Activated CD4-positive, alpha-beta T cell treated with anti-CD3 and anti-CD28 coated beads, Interleukin-2, amount 50 U/mL, for 4 hours (primary cell): ENCODE results near the gene SLC24A4.

Experiments used
- DNase-seq, 2 experiments: peaks; one replicate each; pipeline ENCODE4 v3.0.0-alpha.2; 2020

Gene SLC24A4

DNA sequence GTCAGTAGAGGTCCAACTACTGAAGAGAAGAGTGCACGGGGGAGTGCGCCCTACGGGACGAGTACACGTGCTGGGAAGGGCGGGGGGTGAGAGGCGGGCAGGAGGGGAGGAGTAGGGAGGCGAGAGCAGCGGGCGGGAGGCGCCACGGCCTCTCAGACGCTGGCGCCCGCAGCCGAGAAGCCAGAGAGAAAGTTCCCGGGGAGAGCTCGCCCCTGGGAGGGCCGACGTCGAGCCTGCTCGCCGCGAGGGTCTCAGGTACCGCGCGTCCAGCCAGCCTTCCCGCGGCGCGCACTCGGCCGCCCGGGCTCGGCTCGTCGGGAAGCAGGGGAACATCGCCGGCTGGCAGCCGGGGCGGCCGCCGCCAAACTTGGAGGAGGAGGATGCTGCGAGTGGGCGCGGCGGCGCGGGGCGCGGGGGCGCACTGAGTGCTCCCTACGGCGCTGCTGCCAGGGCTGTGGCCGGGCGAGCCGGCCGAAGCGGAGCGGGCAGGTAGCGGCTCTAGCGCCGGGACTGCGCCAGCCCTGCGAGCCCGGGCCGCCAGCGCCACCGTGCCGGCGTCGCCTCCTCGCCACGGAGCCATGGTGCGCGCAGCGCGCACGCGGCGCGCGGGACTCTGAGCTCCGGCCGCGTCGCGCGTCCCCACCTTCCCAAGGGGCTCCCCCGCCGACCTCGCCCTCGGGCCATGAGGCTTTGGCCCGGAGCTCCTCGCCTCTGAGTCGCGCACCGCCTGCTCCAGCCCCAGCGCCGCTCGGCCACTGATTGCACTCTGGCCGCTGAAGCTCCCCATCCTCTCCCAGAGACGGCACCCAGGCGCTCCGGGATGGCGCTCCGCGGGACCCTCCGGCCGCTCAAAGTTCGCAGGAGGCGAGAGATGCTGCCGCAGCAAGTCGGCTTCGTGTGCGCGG lies at the start of gene SLC24A4:
Gene SLC24A4, plus strand, starts transcription at position 155 of the 905 bp plus-strand sequence. Its CDS starts 666 bp downstream, at position 821.
- DNase-seq = no peak

DNA sequence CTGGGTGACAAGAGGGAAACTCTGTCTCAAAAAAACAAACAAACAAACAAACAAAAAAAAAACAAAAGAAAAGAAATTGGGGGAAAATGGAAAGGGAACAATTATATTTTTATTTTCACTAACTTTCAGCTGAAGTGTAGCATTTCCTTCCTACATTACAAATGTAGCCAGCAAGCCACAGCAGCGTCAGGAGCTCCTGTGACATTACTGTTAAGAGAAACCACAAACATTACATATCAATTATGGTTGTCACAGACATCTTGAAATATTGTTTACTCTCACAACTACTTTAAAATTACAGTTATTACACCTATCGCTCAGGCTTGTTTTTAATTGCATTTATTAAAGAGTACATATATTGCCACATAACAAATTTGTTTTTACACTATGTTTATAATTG lies 49.8 kb upstream of the SLC24A4 start:
- DNase-seq = no peak

DNA sequence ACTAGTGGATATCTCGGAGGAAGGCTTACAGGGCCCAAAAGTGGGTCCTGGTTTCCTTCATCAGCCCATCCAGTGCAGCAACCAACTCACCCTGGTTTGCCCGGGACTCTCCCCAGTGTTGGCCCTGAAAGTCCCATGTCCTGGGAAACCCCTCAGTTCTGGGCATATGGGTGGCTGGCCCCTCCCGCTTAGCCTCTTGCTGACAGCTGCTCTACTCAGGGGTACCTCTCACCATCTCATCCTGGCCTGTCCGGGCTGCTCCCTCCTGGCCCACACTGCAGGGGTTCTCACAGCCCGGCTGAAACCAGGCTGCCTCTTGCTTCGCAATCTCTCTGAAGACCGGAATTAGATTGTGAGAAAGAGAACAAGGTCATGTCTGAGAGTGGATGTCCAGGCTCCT lies 48.9 kb upstream of the SLC24A4 start:
- no peak for DNase-seq

DNA sequence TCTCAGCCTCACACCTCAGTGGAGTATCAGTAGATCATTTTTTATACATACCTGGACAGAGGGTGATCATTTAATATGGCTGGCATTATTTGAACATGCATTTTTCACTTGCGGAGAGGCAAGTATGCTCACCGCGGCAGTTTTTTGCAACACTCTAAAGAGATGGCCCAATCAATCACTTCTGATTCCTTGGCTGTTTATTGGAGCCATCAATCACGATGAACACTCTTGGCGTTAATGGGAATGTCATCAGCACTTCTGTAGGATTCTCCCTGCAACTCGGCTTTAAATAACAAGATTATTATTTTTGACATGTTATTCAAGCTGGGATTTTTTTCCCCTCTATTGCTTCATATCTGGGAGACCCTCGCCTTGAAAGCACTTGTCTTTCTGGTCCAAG lies 46.9 kb upstream of the SLC24A4 start:
- no peak for DNase-seq

GRCh38 chr14:92277031-92277430 lies 45.9 kb upstream of the SLC24A4 start:
- DNase-seq = no peak

DNA sequence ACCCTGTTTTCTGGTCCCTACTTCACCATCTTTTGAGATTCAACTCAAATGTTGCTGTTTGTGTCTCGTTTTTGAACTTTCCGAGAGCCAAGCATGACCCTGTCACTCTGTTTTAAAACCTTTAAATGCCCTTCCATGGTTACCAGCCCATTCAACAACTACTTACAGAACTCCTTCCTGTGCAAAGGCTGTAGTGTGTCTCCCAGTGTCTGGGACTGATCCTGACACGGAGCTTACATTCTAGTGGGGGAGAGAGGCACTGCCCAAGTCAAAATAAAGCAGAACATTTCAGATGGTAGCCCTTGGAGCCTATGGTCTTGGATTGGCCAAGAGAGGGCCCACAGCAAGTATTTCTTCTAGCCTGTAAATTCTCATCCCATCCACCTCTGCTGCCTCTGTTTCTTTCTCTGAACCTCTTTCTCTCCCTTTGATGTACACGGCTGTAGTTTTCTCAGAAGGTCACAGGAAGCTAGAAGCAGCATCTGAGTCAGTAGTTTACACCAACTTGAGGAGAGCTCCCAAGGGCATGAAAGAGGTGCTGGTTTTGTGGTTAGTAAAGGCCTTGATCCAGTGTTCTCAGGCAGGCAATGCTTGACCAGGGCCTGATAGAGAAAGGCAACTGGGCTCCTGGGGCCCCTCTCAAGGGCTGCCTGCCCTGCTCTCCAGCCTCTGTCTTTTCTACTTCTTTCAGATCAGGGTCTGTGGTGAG lies 42.3 kb upstream of the SLC24A4 start:
- DNase-seq = no peak

DNA sequence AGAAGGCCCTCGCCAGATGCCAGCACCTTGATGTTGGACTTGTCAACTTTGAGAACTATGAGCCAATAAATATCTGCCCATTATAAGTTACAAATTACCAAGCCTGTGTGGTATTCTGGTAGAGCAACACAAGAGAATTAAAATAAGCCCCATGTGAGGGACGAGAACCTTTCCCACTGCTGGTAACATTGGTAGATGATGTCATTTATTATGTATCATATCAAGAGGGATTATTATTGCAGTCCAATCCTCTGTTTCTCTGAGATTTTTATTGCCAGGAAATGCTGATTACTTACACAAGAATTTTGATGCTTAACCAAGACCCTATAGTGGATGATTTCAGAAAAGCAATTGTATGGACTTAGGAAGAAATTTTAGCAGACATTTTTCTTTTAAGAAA lies 40.3 kb upstream of the SLC24A4 start:
- DNase-seq = no peak

GRCh38 chr14:92285311-92285710 lies 37.7 kb upstream of the SLC24A4 start:
- DNase-seq = no peak

GRCh38 chr14:92287987-92288386 lies 35.0 kb upstream of the SLC24A4 start:
- DNase-seq = no peak

DNA sequence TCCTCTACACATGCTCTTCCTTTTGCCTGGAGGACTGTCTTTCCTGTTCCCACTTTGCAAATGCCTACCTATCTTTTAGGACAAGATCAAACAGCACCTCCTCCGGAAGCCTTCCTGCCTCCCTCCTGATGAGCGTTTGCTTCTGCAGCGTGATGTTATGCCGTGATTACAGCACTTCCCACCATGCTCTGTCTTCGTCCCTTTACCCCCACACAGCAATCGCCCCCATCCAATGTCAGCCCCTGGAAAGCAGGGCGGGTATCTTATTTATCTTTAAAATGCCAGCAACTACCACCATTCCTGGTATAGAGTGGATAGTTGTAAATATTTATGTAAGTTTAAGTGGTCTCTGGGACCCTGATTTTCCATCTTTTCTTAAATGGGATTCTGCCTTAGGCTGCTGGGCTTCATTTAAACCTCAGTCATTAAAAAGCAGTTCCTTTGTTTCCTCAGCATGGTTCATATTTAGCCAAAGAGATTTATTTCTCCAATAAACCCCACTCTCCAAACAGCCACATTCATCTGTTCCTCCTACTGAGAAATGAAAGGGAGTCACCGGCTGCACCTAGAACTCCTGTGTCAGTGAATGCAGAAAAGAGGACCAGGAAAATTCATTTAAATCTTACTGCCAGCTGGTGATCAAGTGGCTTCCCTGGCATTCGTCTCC lies 33.8 kb upstream of the SLC24A4 start:
- DNase-seq = no peak

DNA sequence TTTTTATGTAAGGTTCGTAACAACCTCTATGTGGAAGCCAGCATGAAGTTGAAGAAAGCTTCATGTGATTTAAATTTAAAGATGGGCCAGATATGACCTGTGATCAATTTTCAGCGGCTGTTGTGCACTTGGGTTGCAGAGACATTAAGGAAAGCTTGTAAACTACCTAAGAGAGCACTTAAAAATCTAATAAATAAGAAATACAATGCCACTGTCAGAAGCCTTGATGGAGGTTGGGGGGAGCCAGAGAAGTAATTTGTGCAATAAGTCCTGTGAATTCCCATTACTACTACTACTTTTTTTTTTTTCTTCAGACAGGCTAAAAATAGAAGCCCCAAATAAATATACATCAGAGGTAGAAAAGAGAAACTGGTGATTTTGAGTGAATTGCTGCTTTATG lies 30.3 kb upstream of the SLC24A4 start:
- DNase-seq = no peak

- no peak for DNase-seq
Observed at GRCh38 chr14:92294506-92294905, 28.5 kb upstream of the SLC24A4 start.

DNA sequence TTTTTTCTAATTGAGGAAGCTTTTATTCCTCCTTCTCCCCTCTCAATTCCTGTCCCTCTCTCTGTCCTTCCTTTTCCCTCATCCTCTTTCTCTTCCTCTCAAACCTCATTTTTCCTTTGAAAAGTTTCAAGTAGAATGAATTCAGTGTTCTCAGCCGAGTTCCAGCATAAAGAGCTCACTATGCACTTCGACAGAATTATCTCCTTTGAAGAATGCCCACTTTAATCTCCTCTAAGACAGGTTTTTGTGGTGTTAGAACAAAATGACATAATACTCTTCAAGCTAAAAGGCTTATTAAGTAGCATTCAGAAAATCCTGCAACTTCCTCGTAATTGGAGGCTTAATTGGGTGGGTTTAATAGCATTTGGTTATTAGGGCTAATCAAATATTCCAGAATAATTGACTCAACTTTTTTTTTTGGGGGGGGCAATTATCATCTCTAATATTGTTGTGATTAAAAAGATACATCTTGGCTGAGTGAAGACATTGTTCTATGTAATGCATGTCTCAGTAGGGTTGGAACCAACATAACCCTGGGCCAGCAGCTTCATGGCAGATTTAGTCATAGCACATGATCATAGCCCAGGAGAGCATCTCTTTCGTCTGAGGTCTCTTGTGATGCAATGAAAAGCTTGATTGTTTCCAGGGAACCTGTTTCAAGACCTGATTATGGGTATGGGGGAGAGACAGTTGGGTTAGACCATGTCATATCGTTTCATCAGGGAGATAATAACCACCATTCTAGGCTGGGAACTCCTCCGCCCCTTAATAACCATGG lies 25.0 kb upstream of the SLC24A4 start:
- no peak for DNase-seq

DNA sequence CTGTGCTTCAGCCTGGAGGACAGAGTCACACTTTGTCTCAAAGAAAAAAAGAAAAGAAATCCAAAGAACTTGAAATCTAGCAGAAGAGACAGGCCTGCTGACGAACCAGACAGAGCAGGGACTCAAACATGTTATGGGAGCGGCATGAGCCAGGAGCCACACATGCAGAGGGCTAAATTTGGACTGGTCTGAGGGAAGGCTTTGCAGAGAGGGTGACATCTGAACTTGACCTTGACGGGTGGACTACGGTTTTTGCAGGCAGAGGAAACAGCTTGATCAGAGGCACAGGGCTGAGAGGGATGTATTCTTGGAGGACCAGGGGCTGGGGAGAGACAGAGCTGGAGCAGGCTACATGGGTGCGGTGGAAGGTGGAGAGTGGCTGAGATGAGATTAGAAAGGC lies 20.5 kb upstream of the SLC24A4 start:
- DNase-seq = no peak

GRCh38 chr14:92308716-92309115 lies 14.2 kb upstream of the SLC24A4 start:
- no peak for DNase-seq

DNA sequence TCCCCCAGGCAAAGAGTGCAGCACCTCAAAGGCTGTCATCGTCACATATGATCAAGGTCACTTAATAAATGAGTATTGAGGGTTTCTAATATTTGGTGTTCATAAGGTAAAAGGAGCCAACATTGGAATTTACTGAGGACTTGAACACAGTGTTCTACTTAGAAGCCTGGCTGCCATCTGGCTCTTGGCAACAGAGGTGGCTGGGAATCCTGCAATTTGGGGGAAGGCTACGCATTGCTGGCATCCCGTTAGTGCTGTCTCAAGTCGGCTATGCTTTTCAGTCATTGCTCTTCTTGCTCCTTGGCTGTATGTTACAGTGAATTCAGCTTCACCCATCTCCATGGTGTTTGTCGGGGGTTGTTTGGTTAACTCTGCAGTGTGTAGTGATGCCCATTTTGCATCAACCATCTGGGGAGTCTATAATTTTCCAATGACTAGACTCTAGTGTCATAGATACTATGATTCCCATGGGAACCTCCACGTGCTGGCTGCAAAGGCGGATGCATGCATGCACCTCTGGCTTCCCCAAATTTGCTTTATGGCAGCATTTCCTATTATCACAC lies 12.9 kb upstream of the SLC24A4 start:
- no peak for DNase-seq

- no peak for DNase-seq
Observed at GRCh38 chr14:92310776-92311375, 12.1 kb upstream of the SLC24A4 start.

DNA sequence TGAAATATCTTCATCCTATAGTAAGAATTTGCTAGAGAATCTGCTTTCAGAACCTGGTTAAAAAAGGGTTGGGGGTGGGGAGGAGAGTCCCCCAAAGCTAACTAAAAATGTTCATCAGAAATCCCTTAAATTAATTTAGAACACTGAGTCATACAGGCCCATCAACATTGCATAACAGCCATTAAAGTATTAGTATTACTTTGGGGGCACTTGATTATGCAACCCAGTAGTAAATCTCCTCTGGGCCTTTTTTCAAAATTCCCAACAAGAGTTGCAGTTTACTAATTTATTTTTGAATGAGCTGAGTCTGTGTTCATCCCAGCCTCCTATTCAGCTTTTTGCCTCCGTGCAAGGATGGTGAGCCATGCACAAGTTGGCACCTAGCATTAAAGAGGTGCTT lies 8.8 kb upstream of the SLC24A4 start:
- DNase-seq = no peak

DNA sequence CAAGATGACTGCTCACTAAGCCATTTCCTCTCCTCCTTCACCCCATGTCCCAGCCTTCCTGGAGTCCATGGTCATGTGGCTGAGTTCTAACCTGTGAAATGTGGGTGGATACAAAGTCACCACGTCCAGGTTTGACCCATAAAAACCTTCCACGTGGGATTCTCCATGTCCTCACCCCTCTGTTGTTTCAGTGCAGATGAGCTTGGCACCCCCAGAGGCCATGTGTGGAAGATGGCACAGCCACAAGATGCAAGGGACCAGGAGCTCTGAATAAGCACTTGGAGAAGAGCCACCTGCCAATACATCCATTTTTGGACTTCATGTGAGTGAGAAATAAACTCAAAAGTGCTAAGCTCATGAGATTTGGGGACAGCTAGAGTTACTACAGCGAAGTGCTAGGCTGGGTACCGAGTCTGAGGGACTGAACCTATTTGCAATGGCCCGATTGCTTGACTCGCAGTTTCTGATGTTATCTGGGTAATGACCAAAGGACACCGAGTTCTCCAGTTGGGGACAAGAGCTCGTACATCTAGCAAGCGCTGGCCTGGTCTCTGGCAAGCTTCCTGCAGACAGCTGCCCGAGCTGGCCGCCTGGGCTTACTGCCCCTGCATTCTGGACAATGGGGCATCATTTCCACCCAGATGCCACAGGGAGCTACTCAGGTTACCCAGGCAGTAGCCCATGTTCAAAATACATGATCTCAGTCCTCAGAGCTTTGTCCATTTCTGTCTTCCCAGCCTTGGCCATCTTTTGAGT lies 7.7 kb upstream of the SLC24A4 start:
- DNase-seq = no peak

GRCh38 chr14:92316176-92316575 lies 6.8 kb upstream of the SLC24A4 start:
- no peak for DNase-seq

GRCh38 chr14:92316937-92317336 lies 6.0 kb upstream of the SLC24A4 start:
- no peak for DNase-seq
